Measurements from ENCODE around the gene RNF225. TPM values are rescaled to one million over a fixed set of nuclear protein-coding genes. Genes with fewer than 3 reads are reported as not detected.
"Not testable (repeated sequence)": the region's sequence is repeated elsewhere in the genome, so short reads cannot be mapped to it uniquely, and the experiment has no call there.

The RNF225 gene
- not detected for polyA plus RNA-seq
- long read RNA-seq, donor 1 = 0 reads
- long read RNA-seq, donor 2 = 0 reads
- long read RNA-seq, donor 3 = 0 reads
- long read RNA-seq, donor 4 = 0 reads
- long read RNA-seq, donor 5 = 0 reads
- long read RNA-seq, donor 6 = 0 reads
- long read RNA-seq, donor 7 = 0 reads
- long read RNA-seq, donor 8 = 0 reads
- long read RNA-seq, donor 9 = 0 reads
- long read RNA-seq, donor 10 = 0 reads
- long read RNA-seq, donor 11 = 0 reads

DNA sequence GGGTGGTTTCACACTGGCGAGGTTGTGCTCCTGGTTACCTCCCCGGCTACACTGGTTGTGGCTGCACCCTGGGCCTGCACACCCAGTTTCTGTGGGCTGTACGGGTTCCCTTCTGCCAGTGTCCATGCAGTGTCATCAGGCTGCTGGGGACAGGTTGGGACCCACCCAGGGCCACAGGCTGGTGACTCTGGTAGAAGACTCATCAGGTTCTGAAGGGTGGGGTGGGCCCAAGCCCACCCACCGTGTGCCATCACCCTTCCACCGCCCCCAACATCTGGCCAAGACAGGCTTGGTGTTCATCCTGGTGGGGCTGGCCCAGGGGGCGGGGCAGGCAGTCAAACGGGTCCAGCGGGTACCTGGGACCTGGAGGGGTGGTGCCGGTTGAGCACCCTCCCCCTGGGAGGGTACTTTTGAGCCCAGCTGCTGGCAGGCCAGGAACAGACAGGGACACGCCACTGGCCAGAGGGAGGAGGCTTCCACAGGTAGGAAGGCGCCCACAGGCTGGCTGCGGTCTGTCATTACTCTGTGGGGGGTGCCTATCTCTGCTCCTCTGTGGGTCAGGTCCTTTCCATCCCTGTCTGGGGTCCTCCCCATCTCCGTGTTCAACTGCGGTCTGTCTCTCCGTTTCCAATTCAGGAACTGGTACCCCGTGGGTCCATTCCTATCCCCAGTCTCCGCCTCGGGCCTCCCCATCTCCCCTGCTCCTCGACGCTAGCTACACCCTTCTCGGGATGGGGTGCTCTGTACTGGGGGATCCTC, at the start of gene RNF225:
TSS of gene RNF225 (plus strand) at position 437 of the 759 bp plus-strand sequence. CDS start 434 bp downstream, outside the sequence.
- WGBS (ENCODE audit: insufficient coverage, low lambda C conversion rate) = no CpG with 5 or more reads among the region's 21 CpGs
- H3K36me3 ChIP-seq (ENCODE audit: control insufficient read depth, insufficient read depth, low read length) = peaks cover 49% of the 10 kb centered on the region
- H3K4me1 ChIP-seq (ENCODE audit: control insufficient read depth, insufficient read depth, low read length) = peaks cover 5% of the 10 kb centered on the region
- H3K9me3 ChIP-seq (ENCODE audit: control insufficient read depth, low read depth, low read length) = peaks cover 3% of the 10 kb centered on the region
- DNase-seq = peak in 1 of 2 donors; percentile 48
- H3K27ac ChIP-seq (ENCODE audit: low read length) = no peak within 1 kb of the TSS
- peaks cover 29% of the 10 kb centered on the region for H3K27me3 ChIP-seq (ENCODE audit: control insufficient read depth, insufficient read depth, low read length)
- no peak within 1 kb of the TSS for H3K4me3 ChIP-seq (ENCODE audit: low read length)

DNA sequence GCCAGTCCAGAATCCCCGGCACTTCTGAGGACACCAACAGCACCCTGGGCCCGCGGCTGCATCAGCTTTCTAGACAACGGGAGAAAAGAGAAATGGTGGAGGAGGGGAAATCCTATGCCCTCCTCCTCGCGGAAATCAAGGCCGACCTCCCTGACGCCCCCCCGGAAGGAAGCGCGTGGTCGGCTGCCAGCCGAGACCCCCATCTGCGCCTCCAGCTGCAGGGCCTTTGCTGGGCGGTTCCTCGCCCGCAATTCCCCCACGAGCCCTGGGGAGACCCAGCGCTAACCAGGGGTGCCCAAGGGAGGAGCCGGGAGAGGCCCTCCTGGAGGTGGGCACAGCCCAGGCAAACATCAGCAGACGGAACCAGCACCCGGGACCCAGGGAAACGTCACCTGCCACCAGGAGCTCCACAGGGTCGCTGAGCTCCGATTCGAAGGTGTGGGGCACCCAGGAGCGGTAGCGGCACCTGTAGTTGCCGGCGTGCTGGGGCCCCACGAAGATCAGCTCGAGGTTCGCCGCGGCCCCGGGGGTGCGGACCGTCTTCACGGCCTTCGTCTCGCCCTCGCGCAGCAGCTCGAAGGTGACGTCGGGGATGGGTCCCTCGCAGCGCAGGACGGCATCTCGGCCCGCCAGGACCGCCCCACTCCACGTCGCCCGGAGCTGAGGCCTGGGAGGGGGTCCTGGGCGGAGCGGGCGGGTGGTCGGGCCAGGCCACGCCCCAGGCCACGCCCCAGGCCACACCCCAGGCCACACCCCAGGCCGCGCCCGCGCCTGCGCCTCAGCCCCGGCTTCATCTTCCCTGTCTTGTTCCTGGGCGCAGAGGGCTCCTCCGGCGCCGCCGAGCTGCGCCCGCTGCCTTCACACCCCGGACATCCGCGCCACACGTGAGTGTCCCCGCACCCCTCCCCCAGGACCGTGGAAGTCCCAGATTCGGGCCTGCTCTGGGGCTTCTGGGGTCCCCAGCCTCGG, 48.2 kb upstream of the RNF225 start:
- WGBS (ENCODE audit: insufficient coverage, low lambda C conversion rate) = no CpG with 5 or more reads among the region's 82 CpGs
- peak in 1 of 2 donors; percentile 41 for DNase-seq
- peaks cover 21% of the 10 kb centered on the region for H3K9me3 ChIP-seq (ENCODE audit: control insufficient read depth, low read depth, low read length)
- no peak overlapping the region for H3K27ac ChIP-seq (ENCODE audit: low read length)
- peak overlapping the region; percentile 31 for H3K4me3 ChIP-seq (ENCODE audit: low read length)
- peaks cover 11% of the 10 kb centered on the region for H3K4me1 ChIP-seq (ENCODE audit: control insufficient read depth, insufficient read depth, low read length)
- peaks cover 67% of the 10 kb centered on the region for H3K27me3 ChIP-seq (ENCODE audit: control insufficient read depth, insufficient read depth, low read length)
- H3K36me3 ChIP-seq (ENCODE audit: control insufficient read depth, insufficient read depth, low read length) = no peaks in the 10 kb centered on the region

DNA sequence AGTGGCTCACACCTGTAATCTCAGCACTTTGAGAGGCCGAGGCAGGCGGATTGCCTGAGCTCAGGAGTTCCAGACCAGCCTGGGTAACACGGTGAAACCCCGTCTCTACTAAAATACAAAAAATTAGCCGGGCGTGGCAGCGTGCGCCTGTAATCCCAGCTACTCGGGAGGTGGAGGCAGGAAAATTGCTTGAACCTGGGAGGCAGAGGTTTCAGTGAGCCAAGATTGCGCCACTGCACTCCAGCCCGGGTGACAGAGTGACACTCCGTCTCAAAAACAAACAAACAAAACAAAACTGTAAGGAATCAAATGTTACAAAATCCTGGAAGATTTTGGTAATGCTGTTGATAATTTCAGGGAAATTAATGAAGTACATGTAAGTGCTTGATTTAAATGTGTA, 47.4 kb upstream of the RNF225 start:
- peaks cover 21% of the 10 kb centered on the region for H3K9me3 ChIP-seq (ENCODE audit: control insufficient read depth, low read depth, low read length)
- peaks cover 11% of the 10 kb centered on the region for H3K4me1 ChIP-seq (ENCODE audit: control insufficient read depth, insufficient read depth, low read length)
- not testable (repeated sequence) for H3K27ac ChIP-seq (ENCODE audit: low read length); H3K4me3 ChIP-seq (ENCODE audit: low read length); DNase-seq; H3K36me3 ChIP-seq (ENCODE audit: control insufficient read depth, insufficient read depth, low read length)
- 58% methylated on average over 2 of the region's 12 CpGs for WGBS (ENCODE audit: insufficient coverage, low lambda C conversion rate)
- peaks cover 76% of the 10 kb centered on the region for H3K27me3 ChIP-seq (ENCODE audit: control insufficient read depth, insufficient read depth, low read length)

DNA sequence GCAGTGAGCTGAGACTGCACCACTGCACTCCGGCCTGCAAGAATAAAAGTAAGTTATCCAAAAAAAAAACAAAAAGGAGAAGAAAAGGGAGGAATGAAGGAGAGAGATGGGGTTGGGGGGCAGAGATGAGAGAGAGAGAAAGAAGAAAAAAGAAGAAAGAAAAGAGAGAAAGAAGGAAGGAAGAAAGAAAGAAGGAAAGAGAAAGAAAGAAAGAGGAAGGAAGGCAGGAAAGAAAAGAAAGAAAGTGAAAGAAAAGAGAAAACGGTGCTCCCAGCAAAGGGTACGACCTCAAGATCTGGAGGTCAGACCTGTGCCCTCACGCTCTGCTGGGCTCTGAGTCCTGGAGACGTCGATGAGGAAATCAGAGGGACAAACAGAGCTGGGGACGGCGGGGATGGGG, 45.9 kb upstream of the RNF225 start:
- Histone ChIP-seq H3K9me3 (ENCODE audit: control insufficient read depth, low read depth, low read length) (peaks cover 21% of the 10 kb centered on the region), H3K36me3 (ENCODE audit: control insufficient read depth, insufficient read depth, low read length) (no peaks in the 10 kb centered on the region), H3K4me1 (ENCODE audit: control insufficient read depth, insufficient read depth, low read length) (peaks cover 11% of the 10 kb centered on the region), H3K27me3 (ENCODE audit: control insufficient read depth, insufficient read depth, low read length) (peaks cover 89% of the 10 kb centered on the region), H3K27ac (ENCODE audit: low read length) (no peak overlapping the region), H3K4me3 (ENCODE audit: low read length) (no peak overlapping the region)
- WGBS (ENCODE audit: insufficient coverage, low lambda C conversion rate) = 51% methylated on average over 3 of the region's 8 CpGs
- DNase-seq = no peak

DNA sequence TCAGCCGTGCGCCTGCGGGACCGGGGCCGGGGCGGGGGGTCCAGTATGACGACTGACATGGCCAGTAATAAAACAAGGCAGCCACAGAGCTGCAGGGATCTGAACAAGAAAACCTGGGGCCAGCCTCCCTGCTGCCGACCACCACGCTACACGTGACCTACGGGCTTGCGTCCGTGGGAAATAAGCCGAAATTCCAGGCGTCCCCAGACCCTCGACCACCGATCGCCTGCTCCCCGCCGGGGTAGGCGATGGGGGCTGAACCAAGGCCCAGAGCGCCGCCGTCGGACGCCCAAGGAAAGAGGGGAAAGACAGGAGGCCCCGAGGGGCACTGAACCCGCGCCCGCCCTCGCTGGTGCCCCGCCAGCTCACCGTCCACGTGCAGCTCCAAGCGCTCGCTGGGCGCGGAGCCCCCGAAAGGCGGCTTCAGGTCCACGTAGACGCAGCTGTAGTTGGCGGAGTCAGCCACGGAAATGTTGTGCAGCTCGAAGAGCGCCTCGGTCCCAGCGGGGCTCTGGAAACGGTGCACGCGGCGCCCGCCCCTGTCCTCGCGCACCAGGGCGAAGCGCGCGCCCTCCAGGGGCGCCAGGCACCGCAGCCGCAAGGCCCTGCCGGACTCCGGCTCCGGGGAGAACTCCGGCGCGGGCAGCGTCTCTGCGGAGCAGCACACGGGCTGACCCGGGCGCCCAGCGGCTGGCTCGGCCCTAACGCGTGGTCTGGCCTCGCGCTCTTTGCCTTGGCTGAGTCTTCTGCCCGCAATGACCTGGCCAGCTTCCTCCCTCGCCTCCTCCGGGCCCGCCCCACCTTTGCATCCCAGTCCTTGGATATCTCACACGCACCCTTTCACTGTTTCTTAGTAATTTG, 45.2 kb upstream of the RNF225 start:
- Histone ChIP-seq H3K27me3 (ENCODE audit: control insufficient read depth, insufficient read depth, low read length) (peaks cover 91% of the 10 kb centered on the region), H3K4me3 (ENCODE audit: low read length) (no peak overlapping the region), H3K9me3 (ENCODE audit: control insufficient read depth, low read depth, low read length) (peaks cover 21% of the 10 kb centered on the region), H3K36me3 (ENCODE audit: control insufficient read depth, insufficient read depth, low read length) (no peaks in the 10 kb centered on the region), H3K4me1 (ENCODE audit: control insufficient read depth, insufficient read depth, low read length) (peaks cover 11% of the 10 kb centered on the region), H3K27ac (ENCODE audit: low read length) (no peak overlapping the region)
- WGBS (ENCODE audit: insufficient coverage, low lambda C conversion rate) = 10% methylated on average over 4 of the region's 84 CpGs
- peak in 1 of 2 donors; percentile 27 for DNase-seq

DNA sequence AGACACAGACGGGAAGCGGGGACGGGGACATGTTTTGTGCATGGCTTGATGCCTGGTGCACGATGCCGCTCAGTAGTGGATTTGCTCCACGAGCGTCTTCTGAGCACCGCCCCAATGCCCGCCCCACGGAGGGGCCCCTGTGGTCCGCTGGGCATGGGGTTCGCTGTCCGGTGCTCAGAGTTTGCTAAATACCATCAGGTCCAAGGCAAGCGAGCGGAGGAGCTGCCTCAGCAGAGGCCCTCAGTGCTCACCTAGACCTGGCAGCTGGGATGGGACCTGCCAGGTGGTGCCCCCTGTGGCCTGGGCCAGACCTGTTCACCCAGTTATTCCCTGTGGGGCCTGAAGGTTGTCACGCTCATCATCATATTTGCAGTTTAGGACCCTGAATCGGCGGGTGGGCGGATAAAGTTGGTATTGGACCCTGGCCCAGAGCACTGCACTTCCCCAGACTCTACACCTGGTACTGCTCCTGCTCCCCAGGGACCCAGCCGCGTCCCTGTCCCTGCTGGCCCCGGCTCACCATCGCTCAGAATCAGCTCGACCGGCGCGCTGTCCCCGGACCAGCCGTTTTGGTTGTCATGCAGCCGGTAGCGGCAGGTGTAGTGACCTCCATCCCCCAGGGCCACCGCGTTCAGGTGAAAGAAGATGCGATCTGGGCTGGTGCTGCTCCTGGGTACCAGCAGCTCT, 44.4 kb upstream of the RNF225 start:
- DNase-seq = no peak
- Histone ChIP-seq H3K27me3 (ENCODE audit: control insufficient read depth, insufficient read depth, low read length) (peaks cover 94% of the 10 kb centered on the region), H3K4me3 (ENCODE audit: low read length) (no peak overlapping the region), H3K36me3 (ENCODE audit: control insufficient read depth, insufficient read depth, low read length) (no peaks in the 10 kb centered on the region), H3K27ac (ENCODE audit: low read length) (no peak overlapping the region), H3K4me1 (ENCODE audit: control insufficient read depth, insufficient read depth, low read length) (peaks cover 12% of the 10 kb centered on the region), H3K9me3 (ENCODE audit: control insufficient read depth, low read depth, low read length) (peaks cover 25% of the 10 kb centered on the region)
- WGBS (ENCODE audit: insufficient coverage, low lambda C conversion rate) = no CpG with 5 or more reads among the region's 34 CpGs

DNA sequence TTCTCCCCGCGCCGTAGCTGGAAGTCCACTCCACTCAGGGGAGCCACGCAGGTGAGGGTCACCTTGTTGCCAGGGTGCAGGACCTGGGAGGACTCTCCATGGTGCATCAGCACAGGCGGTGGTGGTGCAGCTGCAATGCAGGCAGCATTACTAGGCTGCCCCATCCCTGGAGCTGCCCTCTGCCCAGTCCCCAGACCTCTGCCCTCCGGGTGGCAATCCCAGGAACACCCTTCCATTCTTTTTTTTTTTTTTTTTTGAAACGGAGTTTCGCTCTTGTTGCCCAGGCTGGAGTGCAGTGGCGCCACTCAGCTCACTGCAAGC, 43.9 kb upstream of the RNF225 start:
- no peak for DNase-seq
- H3K27ac ChIP-seq (ENCODE audit: low read length) = no peak overlapping the region
- H3K9me3 ChIP-seq (ENCODE audit: control insufficient read depth, low read depth, low read length) = peaks cover 29% of the 10 kb centered on the region
- WGBS (ENCODE audit: insufficient coverage, low lambda C conversion rate) = no CpG with 5 or more reads among the region's 9 CpGs
- no peaks in the 10 kb centered on the region for H3K36me3 ChIP-seq (ENCODE audit: control insufficient read depth, insufficient read depth, low read length)
- H3K27me3 ChIP-seq (ENCODE audit: control insufficient read depth, insufficient read depth, low read length) = peaks cover 94% of the 10 kb centered on the region
- peaks cover 14% of the 10 kb centered on the region for H3K4me1 ChIP-seq (ENCODE audit: control insufficient read depth, insufficient read depth, low read length)
- H3K4me3 ChIP-seq (ENCODE audit: low read length) = no peak overlapping the region

DNA sequence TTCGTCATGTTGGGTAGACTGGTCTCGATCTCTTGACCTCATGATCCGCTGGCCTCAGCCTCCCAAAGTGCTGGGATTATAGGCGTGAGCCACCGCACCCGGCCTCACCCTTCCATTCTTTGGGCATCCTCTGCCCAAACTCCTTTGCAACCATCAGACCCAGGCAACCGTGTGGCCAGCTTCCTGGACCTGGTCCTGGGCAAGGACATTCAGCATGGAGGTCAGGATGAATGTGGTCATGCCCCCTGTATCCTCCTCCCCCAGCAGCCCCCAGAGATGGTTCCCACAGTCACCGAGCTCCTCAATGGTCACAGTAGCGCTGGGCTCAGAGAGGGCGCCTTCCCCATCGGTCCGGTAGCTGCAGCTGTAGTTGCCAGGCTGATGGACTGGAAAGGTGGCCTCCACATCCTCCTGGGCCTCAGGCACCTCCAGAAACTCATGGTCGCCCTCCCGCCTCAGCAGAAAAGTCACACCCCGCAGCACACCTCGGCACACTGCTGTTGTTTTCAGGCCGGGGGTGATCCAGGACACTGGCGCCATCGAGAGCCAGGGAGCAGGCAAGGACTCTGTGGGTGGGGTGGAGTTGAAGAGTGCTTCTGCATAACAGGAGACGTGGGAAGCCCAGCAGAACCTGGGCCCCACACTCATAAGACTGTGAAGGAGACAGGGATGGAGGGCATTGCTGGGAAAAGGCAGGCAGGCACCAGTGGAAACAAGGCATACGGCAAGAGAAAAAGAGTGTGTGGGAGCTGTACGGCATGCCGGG, 43.3 kb upstream of the RNF225 start:
- no peak for DNase-seq
- Histone ChIP-seq H3K27ac (ENCODE audit: low read length) (no peak overlapping the region), H3K4me1 (ENCODE audit: control insufficient read depth, insufficient read depth, low read length) (peaks cover 14% of the 10 kb centered on the region), H3K9me3 (ENCODE audit: control insufficient read depth, low read depth, low read length) (peaks cover 32% of the 10 kb centered on the region), H3K4me3 (ENCODE audit: low read length) (no peak overlapping the region), H3K36me3 (ENCODE audit: control insufficient read depth, insufficient read depth, low read length) (no peaks in the 10 kb centered on the region), H3K27me3 (ENCODE audit: control insufficient read depth, insufficient read depth, low read length) (peaks cover 94% of the 10 kb centered on the region)
- no CpG with 5 or more reads among the region's 23 CpGs for WGBS (ENCODE audit: insufficient coverage, low lambda C conversion rate)

Data from large intestine (tissue), 12 donors.